HuH-7.5 (cell line): ENCODE data around the gene DNAJC18.
"Not testable (repeated sequence)": the region's sequence is repeated elsewhere in the genome, so short reads cannot be mapped to it uniquely, and the experiment has no call there.

ENCODE experiments used
- DNase-seq: peaks from one replicate; pipeline ENCODE4 v3.0.0; 2011; ENCODE audit warnings: low spot score

DNAJC18 gene

GRCh38 chr5:139439013-139439903, at the start of gene DNAJC18:
DNAJC18 (minus strand) TSS chr5:139439525; CDS start chr5:139439445, 80 bp downstream.
- peak; percentile 84 for DNase-seq

GRCh38 chr5:139488260-139488659, 48.9 kb upstream of the DNAJC18 start:
- no peak for DNase-seq

DNA sequence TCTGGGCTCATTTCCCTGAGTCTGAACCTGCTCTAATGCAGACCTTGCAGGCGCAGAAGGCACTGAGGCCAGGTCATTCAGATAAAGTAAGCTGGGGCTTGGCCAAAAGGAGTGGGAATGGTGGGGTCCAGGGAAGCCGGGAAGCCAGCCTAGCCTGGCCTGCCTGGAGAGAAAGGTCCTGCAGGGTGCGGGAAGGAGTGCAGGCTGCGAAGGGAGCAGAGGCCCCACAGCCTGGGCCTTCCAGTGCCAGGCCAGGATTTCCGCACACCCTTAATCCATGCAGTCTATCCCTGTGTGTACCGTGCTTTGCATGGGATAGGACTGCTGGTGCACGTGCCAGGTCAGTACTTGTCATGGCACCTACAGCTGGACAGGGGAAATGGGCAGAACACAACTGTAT, 46.9 kb upstream of the DNAJC18 start:
- no peak for DNase-seq

- not testable (repeated sequence) for DNase-seq
Measured at GRCh38 chr5:139482890-139483208, 43.5 kb upstream of the DNAJC18 start.

- no peak for DNase-seq
Measured at GRCh38 chr5:139482050-139482889, 42.9 kb upstream of the DNAJC18 start, which contains the start of gene STING1. STING1 (minus strand) TSS chr5:139482758; CDS start chr5:139481704, 1,054 bp downstream.

- DNase-seq, result no peak
Measured at GRCh38 chr5:139481580-139482049, 42.3 kb upstream of the DNAJC18 start.

GRCh38 chr5:139481122-139481533, 41.8 kb upstream of the DNAJC18 start:
- no peak for DNase-seq

GRCh38 chr5:139479729-139480128, 40.4 kb upstream of the DNAJC18 start:
- not testable (repeated sequence) for DNase-seq

DNA sequence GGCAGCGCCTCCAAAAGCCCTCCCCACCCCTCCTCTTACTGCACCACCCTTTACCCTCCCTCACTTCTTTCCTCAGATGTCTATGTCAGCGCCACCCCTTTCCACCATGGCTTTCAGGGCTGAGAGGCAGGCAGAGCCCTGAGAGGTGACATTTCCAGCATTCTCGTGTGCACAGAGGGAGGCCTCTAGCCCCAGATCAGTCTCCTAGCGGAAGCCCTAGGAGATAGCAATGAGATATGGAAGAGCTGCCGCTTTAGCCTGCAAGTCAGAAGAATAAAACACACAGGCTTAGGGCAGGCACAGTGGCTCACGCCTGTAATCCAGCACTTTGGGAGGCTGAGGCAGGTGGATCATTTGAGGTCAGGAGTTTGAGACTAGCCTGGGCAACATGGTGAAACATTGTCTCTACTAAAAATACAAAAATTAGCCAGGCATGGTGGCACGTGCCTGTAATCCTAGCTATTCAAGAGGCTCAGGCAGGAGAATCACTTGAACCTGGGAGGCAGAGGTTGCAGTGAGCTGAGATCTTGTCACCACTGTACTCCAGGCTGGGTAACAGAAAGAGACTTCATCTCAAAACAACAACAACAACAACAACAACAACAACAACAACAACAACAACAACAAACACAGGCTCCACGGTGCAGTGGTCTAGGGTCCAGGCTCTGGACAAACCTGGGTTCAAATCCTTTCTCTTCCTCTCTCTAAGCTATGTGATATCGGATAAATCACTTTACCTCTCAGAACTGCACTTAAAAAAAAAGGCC, 39.5 kb upstream of the DNAJC18 start:
- DNase-seq, result not testable (repeated sequence)

DNA sequence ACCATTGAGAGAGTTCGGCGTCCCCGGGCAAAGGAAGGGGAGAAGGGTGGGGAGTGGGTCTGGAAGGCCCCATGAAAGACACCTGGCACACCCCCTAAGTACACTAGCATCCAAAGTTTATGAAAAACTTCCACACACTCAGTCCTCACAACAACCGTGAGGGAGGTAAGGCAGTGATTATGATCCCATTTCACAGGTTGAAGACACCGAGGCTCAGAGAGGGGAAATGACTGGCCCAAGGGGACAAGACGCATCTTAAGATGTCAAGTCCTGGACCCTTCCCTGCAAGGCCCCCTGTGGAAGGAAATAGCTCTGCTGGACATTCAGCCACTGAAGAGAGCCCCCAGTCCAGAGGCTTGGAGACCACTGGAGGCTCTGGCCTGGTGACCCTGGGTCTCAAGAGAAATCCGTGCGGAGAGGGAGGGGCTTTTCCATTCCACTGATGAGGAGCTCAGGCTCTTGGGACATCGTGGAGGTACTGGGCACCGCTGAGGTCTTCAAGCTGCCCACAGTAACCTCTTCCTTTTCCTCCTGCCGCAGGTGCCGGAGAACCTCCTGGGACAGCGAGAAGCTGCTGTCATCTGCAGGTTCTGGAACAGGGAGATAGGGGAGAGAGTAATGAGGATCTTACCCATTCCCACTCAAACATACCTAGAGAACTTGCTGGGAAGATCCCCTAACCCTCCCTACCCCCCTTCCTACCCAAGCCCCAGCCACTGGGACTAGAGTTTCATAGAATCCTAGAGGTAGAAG, 36.7 kb upstream of the DNAJC18 start:
- no peak for DNase-seq

DNA sequence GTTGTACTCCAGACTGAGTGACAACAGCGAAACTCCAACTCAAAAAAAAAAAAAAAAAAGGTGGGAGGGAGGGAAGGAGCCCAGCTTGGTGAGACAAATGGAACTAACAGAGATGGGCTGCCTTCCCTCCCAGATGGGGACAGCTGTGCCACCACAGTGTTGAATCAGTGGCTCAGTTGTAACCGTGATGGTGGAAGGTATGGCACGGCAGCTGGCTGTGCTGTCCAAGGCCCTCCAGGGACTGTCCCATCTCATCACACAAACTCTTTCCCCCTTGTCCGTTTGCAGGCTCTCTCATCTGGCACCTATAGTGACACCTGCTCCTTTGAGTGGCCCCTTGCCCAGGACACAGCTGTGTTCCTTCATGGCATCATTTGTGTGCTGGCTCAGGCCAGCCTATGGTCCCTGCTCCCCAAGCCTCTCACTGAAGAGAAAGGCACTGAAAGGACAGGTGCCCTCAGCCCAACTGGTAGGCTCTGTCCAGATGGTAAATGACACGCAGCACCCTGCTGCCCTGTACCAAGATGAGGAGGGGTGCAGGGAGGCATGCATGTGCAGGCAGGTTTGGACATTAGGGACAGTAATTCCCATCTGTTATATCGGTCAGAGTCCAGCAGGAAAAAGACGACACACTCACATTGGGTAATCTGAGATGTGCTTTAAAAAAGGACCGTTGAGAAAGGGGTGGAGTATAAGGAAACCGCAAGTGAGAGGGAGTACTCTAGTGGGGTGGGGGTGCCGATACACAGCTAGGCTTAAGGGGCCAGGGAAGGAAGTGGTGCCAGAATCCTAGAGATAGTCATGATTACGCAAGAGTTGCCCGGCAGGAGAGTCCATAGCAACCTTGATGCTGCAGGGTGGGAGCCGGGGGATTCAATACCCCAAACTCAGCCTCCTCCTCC, 35.8 kb upstream of the DNAJC18 start:
- DNase-seq, result no peak

- no peak for DNase-seq
Measured at GRCh38 chr5:139473565-139473964, 34.2 kb upstream of the DNAJC18 start.

DNA sequence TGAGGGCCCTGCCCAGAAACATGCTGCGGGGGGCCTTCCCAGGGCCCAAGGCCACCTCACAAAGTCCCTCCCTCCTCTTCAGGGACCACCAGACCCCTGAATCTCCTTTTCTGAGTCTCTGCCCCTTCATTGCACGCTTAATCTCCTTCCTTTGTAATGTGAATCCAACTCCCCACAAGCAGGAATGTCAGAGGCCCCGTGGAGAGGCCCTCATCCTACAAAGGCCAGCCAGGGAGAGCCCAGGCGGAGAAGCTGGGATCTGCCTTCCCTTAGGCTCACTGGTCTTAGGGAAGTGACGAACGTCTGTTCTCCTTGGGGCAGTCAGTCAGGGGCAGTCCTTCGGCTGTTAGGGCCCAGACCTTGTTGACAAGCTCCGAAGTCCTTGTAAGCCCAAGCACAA, 33.8 kb upstream of the DNAJC18 start:
- no peak for DNase-seq

- DNase-seq, result no peak
Measured at GRCh38 chr5:139472386-139473030, 33.2 kb upstream of the DNAJC18 start.

DNA sequence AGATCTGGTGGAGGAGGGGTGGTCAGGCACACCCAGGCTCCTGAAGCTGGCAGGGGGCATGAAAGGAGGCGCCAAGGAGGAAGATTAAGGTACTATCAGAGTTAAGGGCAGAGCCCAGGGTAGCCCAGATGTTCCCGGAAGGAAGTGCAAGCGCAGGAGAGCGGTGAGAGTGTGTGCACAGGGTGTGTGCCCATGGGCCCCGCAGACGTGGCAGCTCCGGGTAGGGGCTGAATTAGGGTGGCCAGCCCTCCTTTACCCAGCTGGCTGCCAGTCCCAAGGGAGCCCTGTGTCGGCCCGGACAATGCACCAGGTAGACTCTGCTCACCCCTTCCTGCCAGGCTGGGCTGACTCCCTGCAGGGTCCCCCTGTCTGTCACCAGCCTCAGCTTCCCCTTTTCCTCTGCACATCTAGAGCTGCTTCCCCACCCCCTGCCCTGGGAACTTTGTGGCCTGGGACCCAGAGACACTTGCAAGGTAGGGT, 31.5 kb upstream of the DNAJC18 start, which contains the start of gene SMIM33:
Gene SMIM33 (plus strand): TSS at position 184 of the 480 bp plus-strand sequence. CDS start 118 bp downstream, at position 302.
- DNase-seq, result no peak

DNA sequence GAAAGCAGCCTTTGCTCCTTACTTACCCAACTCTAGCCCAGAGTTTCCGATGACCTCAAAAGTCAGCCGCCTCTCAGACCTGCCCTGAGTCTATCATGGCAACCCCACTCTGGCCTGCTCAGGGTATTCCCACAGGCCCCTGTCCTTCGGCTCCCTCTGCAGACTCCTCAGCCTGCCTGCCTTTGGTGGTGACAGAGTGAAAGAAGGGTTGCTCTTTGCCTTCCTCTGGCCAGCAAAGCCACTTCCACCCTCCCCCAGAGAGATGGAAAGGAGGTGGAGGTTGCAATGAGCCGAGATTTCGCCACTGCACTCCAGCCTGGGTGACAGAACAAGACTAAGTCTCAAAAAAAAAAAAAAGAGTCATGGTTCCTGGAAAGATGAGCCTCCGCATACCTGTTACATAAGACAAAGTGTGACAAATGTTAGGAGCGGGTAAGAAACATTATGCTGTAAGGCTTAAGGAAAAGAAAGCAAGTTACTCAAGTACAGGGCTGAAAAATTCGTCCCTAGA, 29.2 kb upstream of the DNAJC18 start:
- no peak for DNase-seq

GRCh38 chr5:139462586-139463276, 23.4 kb upstream of the DNAJC18 start, which contains the start of gene ECSCR:
ECSCR (minus strand) TSS chr5:139462743; CDS start chr5:139462670, 73 bp downstream.
- no peak for DNase-seq

- DNase-seq, result no peak
Measured at GRCh38 chr5:139461698-139462097, 22.4 kb upstream of the DNAJC18 start.
